K562 (cell line): ENCODE measurements around the gene A4GALT.

Source experiments
- EZH2 ChIP-seq: IDR thresholded peaks from 2 replicates; pipeline ENCODE4 v1.6.1; 2012; ENCODE audit warnings: low read depth, mild to moderate bottlenecking, inconsistent platforms, low read length, borderline replicate concordance
- REST ChIP-seq, 2 experiments: fragments of 450-650 bp; formaldehyde crosslinking in 1 of 2; IDR thresholded peaks; 2 replicates each; pipeline versions ENCODE4 v1.4.0 to v1.6.1; 2014 to 2020; ENCODE audit warnings: mild to moderate bottlenecking in 2 of 2, borderline replicate concordance in 1 of 2, low read depth in 1 of 2
- ZNF785 ChIP-seq: fragments of 250-450 bp; sonication (Bioruptor Pico); IDR thresholded peaks from 2 replicates; pipeline ENCODE4 v1.4.0; 2020; ENCODE audit warnings: mild to moderate bottlenecking

- TF ChIP-seq REST (IDR thresholded peaks at IDR 0.05; ENCODE audit: borderline replicate concordance) (no peak), REST (CRISPR knock-in tag; IDR thresholded peaks at IDR 0.05; ENCODE audit: low read depth) (no peak), EZH2 (no peak), ZNF785 (CRISPR knock-in tag) (no peak)
Measured at GRCh38 chr22:42716221-42716620, 4.4 kb downstream of the A4GALT start.
